ENCODE results near the gene ITIH1. TPM values are rescaled to one million over a fixed set of nuclear protein-coding genes. Genes with fewer than 3 reads are reported as not detected.
A peak's percentile ranks its signal among the peaks of the same experiment; 100 is the strongest.

The ITIH1 gene
- total RNA-seq, 1 donor from 2014 or later: not detected

GRCh38 chr3:52771334-52771681, 6.1 kb upstream of the ITIH1 start:
- H3K4me1 Mint-ChIP-seq (ENCODE audit: unreplicated experiment): peaks cover 16% of the 10 kb centered on the region
- H3K4me3 Mint-ChIP-seq (ENCODE audit: unreplicated experiment): peak overlapping the region; percentile 94
- peak overlapping the region; percentile 91 for H3K27ac Mint-ChIP-seq (ENCODE audit: unreplicated experiment)
- DNase-seq (ENCODE audit: extremely low spot score, unreplicated experiment): no peak
- no peaks in the 10 kb centered on the region for H3K27me3 Mint-ChIP-seq (ENCODE audit: unreplicated experiment)
- TF ChIP-seq CTCF (IDR thresholded peaks at IDR 0.05): no peak
- no peaks in the 10 kb centered on the region for H3K9me3 Mint-ChIP-seq (ENCODE audit: unreplicated experiment)
- no peaks in the 10 kb centered on the region for H3K36me3 Mint-ChIP-seq (ENCODE audit: unreplicated experiment)

- peak overlapping the region; percentile 91 for H3K27ac Mint-ChIP-seq (ENCODE audit: unreplicated experiment)
- H3K4me1 Mint-ChIP-seq (ENCODE audit: unreplicated experiment): peaks cover 16% of the 10 kb centered on the region
- H3K9me3 Mint-ChIP-seq (ENCODE audit: unreplicated experiment): no peaks in the 10 kb centered on the region
- peak overlapping the region; percentile 94 for H3K4me3 Mint-ChIP-seq (ENCODE audit: unreplicated experiment)
- no peak for TF ChIP-seq CTCF (IDR thresholded peaks at IDR 0.05)
- H3K36me3 Mint-ChIP-seq (ENCODE audit: unreplicated experiment): no peaks in the 10 kb centered on the region
- DNase-seq (ENCODE audit: extremely low spot score, unreplicated experiment): no peak
- no peaks in the 10 kb centered on the region for H3K27me3 Mint-ChIP-seq (ENCODE audit: unreplicated experiment)
Measured at GRCh38 chr3:52771702-52772101, 5.7 kb upstream of the ITIH1 start.

GRCh38 chr3:52773361-52774065, 3.9 kb upstream of the ITIH1 start:
- Mint-ChIP-seq H3K36me3 (ENCODE audit: unreplicated experiment) (no peaks in the 10 kb centered on the region), H3K4me1 (ENCODE audit: unreplicated experiment) (peaks cover 16% of the 10 kb centered on the region), H3K27ac (ENCODE audit: unreplicated experiment) (no peak overlapping the region), H3K9me3 (ENCODE audit: unreplicated experiment) (no peaks in the 10 kb centered on the region), H3K4me3 (ENCODE audit: unreplicated experiment) (no peak overlapping the region), H3K27me3 (ENCODE audit: unreplicated experiment) (no peaks in the 10 kb centered on the region)
- no peak for TF ChIP-seq CTCF (IDR thresholded peaks at IDR 0.05)
- peak; percentile 57 for DNase-seq (ENCODE audit: extremely low spot score, unreplicated experiment)

DNA sequence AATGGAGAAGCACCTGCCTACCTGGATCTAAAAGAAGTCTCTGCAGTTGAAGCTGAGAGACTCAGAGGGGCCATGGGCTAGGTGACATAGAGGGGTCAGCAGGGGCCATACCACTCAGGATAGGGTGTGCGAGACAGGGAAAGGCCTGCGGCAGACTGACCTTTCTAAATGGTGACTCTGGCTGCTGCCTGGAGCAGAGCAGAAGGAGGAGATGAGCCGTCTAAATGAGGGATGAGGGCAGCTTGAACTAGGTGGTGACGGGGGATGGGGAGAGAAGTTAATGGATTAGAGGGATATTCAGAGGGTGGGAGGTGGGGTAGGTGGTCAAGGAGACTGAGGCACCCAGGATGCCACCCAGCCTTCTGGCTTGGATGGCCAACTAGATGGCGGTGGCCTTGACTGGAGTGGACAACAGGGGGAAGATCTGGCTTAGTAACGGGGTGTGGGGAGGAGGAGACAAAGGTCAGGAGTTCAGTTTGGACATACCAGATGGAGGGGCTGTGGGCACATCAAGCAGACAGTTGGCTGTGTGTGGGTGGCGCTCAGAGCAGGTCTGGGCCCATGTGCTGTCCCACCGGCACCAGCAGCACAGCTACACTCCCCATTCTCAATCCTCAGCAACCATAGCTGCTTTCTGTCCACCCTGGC, 3.2 kb upstream of the ITIH1 start:
- no peak overlapping the region for H3K27ac Mint-ChIP-seq (ENCODE audit: unreplicated experiment)
- H3K27me3 Mint-ChIP-seq (ENCODE audit: unreplicated experiment): no peaks in the 10 kb centered on the region
- no peaks in the 10 kb centered on the region for H3K9me3 Mint-ChIP-seq (ENCODE audit: unreplicated experiment)
- no peak for TF ChIP-seq CTCF (IDR thresholded peaks at IDR 0.05)
- peaks cover 15% of the 10 kb centered on the region for H3K4me1 Mint-ChIP-seq (ENCODE audit: unreplicated experiment)
- no peak overlapping the region for H3K4me3 Mint-ChIP-seq (ENCODE audit: unreplicated experiment)
- peak; percentile 48 for DNase-seq (ENCODE audit: extremely low spot score, unreplicated experiment)
- H3K36me3 Mint-ChIP-seq (ENCODE audit: unreplicated experiment): no peaks in the 10 kb centered on the region
